ENCODE data around the gene TTLL5.

- TF ChIP-seq CTCF (IDR thresholded peaks at IDR 0.05): no peak
- TF ChIP-seq POLR2A (IDR thresholded peaks at IDR 0.05): no peak
These were observed 26.2 kb upstream of the TTLL5 start for GRCh38 chr14:75634848-75635247.
